AG09309 (cell line): ENCODE measurements around the gene INPP5A.
"Not testable (repeated sequence)": the region's sequence is repeated elsewhere in the genome, so short reads cannot be mapped to it uniquely, and the experiment has no call there.

Experiments used
- DNase-seq: peaks from one replicate; pipeline ENCODE4 v3.0.0-alpha.2; 2010; ENCODE audit warnings: low read depth
- H3K4me3 ChIP-seq: 2 replicates; pipeline ENCODE4 v1.5.1; 2011; ENCODE audit warnings: mild to moderate bottlenecking, low read depth, low read length, moderate library complexity; ENCODE audit not compliant: control insufficient read depth
- CTCF ChIP-seq: IDR thresholded peaks from 2 replicates; pipeline ENCODE4 v1.5.1; 2011; ENCODE audit warnings: mild to moderate bottlenecking, low read depth, low read length, inconsistent platforms; ENCODE audit not compliant: insufficient read depth, control insufficient read depth; ENCODE audit errors: missing control alignments

Gene INPP5A

GRCh38 chr10:132669208-132669861 lies 131.7 kb downstream of the INPP5A start:
- no peak overlapping the region for H3K4me3 ChIP-seq
- DNase-seq: no peak
- TF ChIP-seq CTCF: no peak

GRCh38 chr10:132670546-132671227 lies 133.1 kb downstream of the INPP5A start:
- TF ChIP-seq CTCF: no peak
- no peak for DNase-seq
- no peak overlapping the region for H3K4me3 ChIP-seq

GRCh38 chr10:132671228-132672154 lies 133.9 kb downstream of the INPP5A start:
- no peak for TF ChIP-seq CTCF
- no peak overlapping the region for H3K4me3 ChIP-seq
- DNase-seq: no peak

GRCh38 chr10:132673746-132674145 lies 136.2 kb downstream of the INPP5A start:
- H3K4me3 ChIP-seq, DNase-seq: not testable (repeated sequence)

- H3K4me3 ChIP-seq: no peak overlapping the region
- no peak for DNase-seq
- no peak for TF ChIP-seq CTCF
These were observed 136.7 kb downstream of the INPP5A start for GRCh38 chr10:132674311-132674710.

GRCh38 chr10:132675031-132675740 lies 137.6 kb downstream of the INPP5A start:
- no peak overlapping the region for H3K4me3 ChIP-seq
- TF ChIP-seq CTCF: no peak
- no peak for DNase-seq
